Right lobe of liver (tissue), 6 donors: ENCODE measurements around the gene SENP8. TPM values are rescaled to one million over a fixed set of nuclear protein-coding genes. Genes with fewer than 3 reads are reported as not detected.
"Not testable (repeated sequence)": the region's sequence is repeated elsewhere in the genome, so short reads cannot be mapped to it uniquely, and the experiment has no call there.

ENCODE experiments used
- ATAC-seq, 4 donors: fragments of 200-7000 bp; cut with Tn5 transposase; one replicate each; pipeline ENCODE4 v1.9.1; 2020; ENCODE audit warnings: mild to moderate bottlenecking in 4 of 4, moderate library complexity in 4 of 4
- DNase-seq, 3 donors: peaks; one replicate each; pipeline ENCODE4 v3.0.0-alpha.2; 2020
- H3K27ac ChIP-seq, 3 donors: fragments of 200-600 bp; one replicate each; pipeline ENCODE4 v1.8.0; 2022
- H3K27me3 ChIP-seq, 2 donors: fragments of 200-600 bp; one replicate each; pipeline ENCODE4 v1.8.0; 2022
- H3K36me3 ChIP-seq, 4 donors: fragments of 200-600 bp; sonication (generic) in 1 of 4; one replicate each; pipeline versions ENCODE4 v1.5.1 to v1.8.0; 2017 to 2022; ENCODE audit warnings: control low read depth in 1 of 4
- H3K4me1 ChIP-seq, 4 donors: fragments of 200-600 bp; sonication (generic) in 1 of 4; one replicate each; pipeline versions ENCODE4 v1.5.1 to v1.8.0; 2017 to 2022; ENCODE audit warnings: control low read depth in 1 of 4
- H3K4me3 ChIP-seq, 3 donors: fragments of 200-600 bp; one replicate each; pipeline ENCODE4 v1.8.0; 2022
- H3K9me3 ChIP-seq, 4 donors: fragments of 200-600 bp; sonication (generic) in 1 of 4; one replicate each; pipeline versions ENCODE4 v1.5.1 to v1.8.0; 2017 to 2022; ENCODE audit warnings: control low read depth in 1 of 4
- CTCF ChIP-seq, 4 donors: fragments of 200-600 bp in 3 of 4; fragments of 450-650 bp in 1 of 4; IDR thresholded peaks; one replicate each; pipeline versions ENCODE4 v1.5.1 to v1.8.0; 2016 to 2022; ENCODE audit warnings: antibody characterized with exemption in 4 of 4, mild to moderate bottlenecking in 2 of 4
- POLR2A ChIP-seq: fragments of 450-650 bp; IDR thresholded peaks from one replicate; pipeline ENCODE4 v1.6.1; 2017; ENCODE audit warnings: antibody characterized with exemption, mild to moderate bottlenecking
- WGBS: methylation state at CpG from one replicate; pipeline ENCODE4 v1.1.6; 2018; ENCODE audit warnings: low coverage, low lambda C conversion rate; ENCODE audit not compliant: insufficient coverage; ENCODE audit errors: missing lambda C conversion rate; 5-methylcytosine and 5-hydroxymethylcytosine counted together
- intact Hi-C, 2 donors: fragments of 100-400 bp; cut with DNase I; formaldehyde crosslinking; loops; one replicate each; pipeline versions ENCODE4 v1.11.2 to v1.14.1; 2022
- total RNA-seq, 6 experiments: library from RNA; depleted of rRNA in 2 of 6; stranded (reverse); fragments of >200 nt in 2 of 6; fragmentation: NEBNext Ultra II Directional in 3 of 6; extraction: Animal tissue kit (Norgen Biotek cat#: 25700) in 3 of 6; gene quantifications; one replicate each; pipeline versions ENCODE4 v1.1.0 to v1.2.4, GENCODE V29; 2016 to 2023
- donor health status: DM: no; HTN: yes; CAD: no.
- donor health status: DM: no; HTN: no; CAD: no.
- donor health status: DM: no; HTN: no; CAD: no.
- donor health status: DM: no; HTN: yes; CAD: no.
- donor health status: DM: no; HTN: yes; CAD: no.

SENP8 gene
- total RNA-seq, 6 experiments from 2014 or later, result 0.61 to 2.6 (median 1.0) TPM

GRCh38 chr15:72169236-72169920, 51.2 kb downstream of the SENP8 start:
- no peak for TF ChIP-seq CTCF (IDR thresholded peaks at IDR 0.05)
- DNase-seq (no peak), ATAC-seq (no peak)
- H3K9me3 ChIP-seq, result no peaks in the 10 kb centered on the region
- no peaks in the 10 kb centered on the region for H3K4me1 ChIP-seq
- H3K27me3 ChIP-seq, result no peaks in the 10 kb centered on the region
- 80% methylated on average over 1 of the region's 10 CpGs for WGBS
- no peak overlapping the region for H3K4me3 ChIP-seq
- no peaks in the 10 kb centered on the region for H3K36me3 ChIP-seq
- H3K27ac ChIP-seq, result no peak overlapping the region
- intact Hi-C loops, result no loop called here

GRCh38 chr15:72169921-72170611, 51.9 kb downstream of the SENP8 start:
- H3K27ac ChIP-seq, result no peak overlapping the region
- no peaks in the 10 kb centered on the region for H3K36me3 ChIP-seq
- TF ChIP-seq POLR2A (no peak), CTCF (IDR thresholded peaks at IDR 0.05) (no peak)
- intact Hi-C loops, result no loop called here
- no peaks in the 10 kb centered on the region for H3K27me3 ChIP-seq
- 92% methylated on average over 5 of the region's 16 CpGs for WGBS
- no peak overlapping the region for H3K4me3 ChIP-seq
- H3K9me3 ChIP-seq, result no peaks in the 10 kb centered on the region
- ATAC-seq (no peak), DNase-seq (no peak)
- H3K4me1 ChIP-seq, result no peaks in the 10 kb centered on the region

GRCh38 chr15:72170691-72171090, 52.5 kb downstream of the SENP8 start:
- H3K4me1 ChIP-seq, result no peaks in the 10 kb centered on the region
- no peaks in the 10 kb centered on the region for H3K36me3 ChIP-seq
- TF ChIP-seq POLR2A, result no peak
- no peak for TF ChIP-seq CTCF (IDR thresholded peaks at IDR 0.05)
- H3K4me3 ChIP-seq, result no peak overlapping the region
- H3K9me3 ChIP-seq, result no peaks in the 10 kb centered on the region
- ATAC-seq (no peak), DNase-seq (no peak)
- intact Hi-C loops, result no loop called here
- H3K27ac ChIP-seq, result no peak overlapping the region
- WGBS, result 63% methylated on average over 2 of the region's 7 CpGs
- no peaks in the 10 kb centered on the region for H3K27me3 ChIP-seq

GRCh38 chr15:72171978-72172377, 53.8 kb downstream of the SENP8 start:
- DNase-seq, H3K36me3 ChIP-seq, H3K4me1 ChIP-seq, intact Hi-C loops, ATAC-seq, H3K9me3 ChIP-seq, H3K27ac ChIP-seq, H3K4me3 ChIP-seq, H3K27me3 ChIP-seq: not testable (repeated sequence)
- WGBS, result 64% methylated on average over 6 of the region's 10 CpGs

GRCh38 chr15:72172796-72173195, 54.6 kb downstream of the SENP8 start:
- intact Hi-C loops, result no loop called here
- H3K36me3 ChIP-seq, result no peaks in the 10 kb centered on the region
- no peak overlapping the region for H3K4me3 ChIP-seq
- no peaks in the 10 kb centered on the region for H3K4me1 ChIP-seq
- no peak for ATAC-seq
- no peaks in the 10 kb centered on the region for H3K27me3 ChIP-seq
- TF ChIP-seq POLR2A (no peak), CTCF (IDR thresholded peaks at IDR 0.05) (no peak)
- no peaks in the 10 kb centered on the region for H3K9me3 ChIP-seq
- DNase-seq, result no peak
- WGBS, result 81% methylated on average over 5 of the region's 5 CpGs
- no peak overlapping the region for H3K27ac ChIP-seq
